Myocyte (in vitro differentiated cells): Measurements from ENCODE around the gene SIRT3. TPM values are rescaled to one million over a fixed set of nuclear protein-coding genes. Genes with fewer than 3 reads are reported as not detected.
A peak's percentile ranks its signal among the peaks of the same experiment; 100 is the strongest.

Experiments used
- DNase-seq: peaks from one replicate; pipeline ENCODE4 v3.0.0-alpha.2; 2012; ENCODE audit warnings: low read depth
- total RNA-seq: library from RNA; depleted of rRNA; stranded (reverse); fragments of >200 nt; gene quantifications from 2 replicates; pipeline ENCODE4 v1.2.3, GENCODE V29; 2014

Gene SIRT3
- total RNA-seq, 1 donor from 2014 or later, result 9.4 TPM

DNA sequence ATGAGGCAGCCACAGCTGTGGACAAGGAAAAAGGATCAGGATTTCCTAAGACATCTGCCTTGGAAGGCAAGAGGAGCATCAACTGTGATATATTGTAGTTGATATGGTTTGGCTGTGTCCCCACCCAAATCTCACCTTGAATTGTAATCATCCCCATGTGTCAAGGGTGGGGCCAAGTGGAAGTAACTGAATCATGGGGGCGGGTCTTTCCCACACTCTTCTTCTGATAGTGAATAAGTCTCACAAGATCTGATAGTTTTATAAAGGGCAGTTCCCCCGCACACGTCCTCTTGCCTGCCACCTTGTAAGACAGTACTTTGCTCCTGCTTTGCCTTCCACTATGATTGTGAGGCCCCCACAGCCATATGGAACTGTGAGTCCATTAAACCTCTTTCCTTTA, 18.4 kb downstream of the SIRT3 start:
- no peak for DNase-seq

DNA sequence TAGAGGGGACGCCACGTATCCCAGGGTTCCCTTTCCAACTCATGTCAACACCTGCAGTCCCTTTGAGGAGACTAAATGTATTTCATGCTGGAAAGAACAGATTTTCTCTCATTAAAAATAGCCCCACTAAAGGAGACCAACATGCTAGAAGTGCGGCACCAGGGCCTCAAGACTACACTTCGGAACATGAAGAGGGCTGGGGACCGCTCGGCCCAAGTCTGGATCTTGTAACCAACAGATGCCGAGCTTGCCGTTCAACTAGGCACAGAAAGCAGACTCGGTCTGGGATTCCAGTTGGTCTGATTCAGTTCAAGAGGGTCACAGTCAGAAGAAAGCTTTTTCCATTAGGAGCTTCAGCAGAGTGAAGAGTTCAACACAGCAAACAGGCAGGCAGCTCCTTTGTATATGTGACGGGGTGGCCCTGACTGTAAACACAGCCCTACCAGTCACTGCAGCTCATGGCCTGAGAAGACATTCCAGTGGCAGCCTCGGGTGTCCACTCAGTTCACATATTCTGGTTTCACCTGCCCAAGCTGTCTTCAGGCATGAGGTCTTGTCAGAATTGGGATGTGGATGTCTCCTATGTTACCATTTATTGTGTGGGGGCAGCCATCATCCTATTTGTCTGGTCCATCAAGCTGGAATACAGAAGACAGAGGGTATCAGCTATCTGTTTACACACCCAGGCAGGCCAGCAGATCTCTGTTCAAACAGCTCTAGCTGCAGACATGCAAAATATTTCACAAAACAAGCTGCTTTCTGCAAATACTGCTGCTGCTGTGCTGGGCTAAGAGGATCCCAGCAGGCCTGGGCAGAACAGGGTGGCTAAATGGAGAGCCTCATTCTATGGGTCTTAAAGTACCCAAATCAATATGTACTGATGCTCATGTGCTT, 19.8 kb downstream of the SIRT3 start:
- DNase-seq, result no peak

DNA sequence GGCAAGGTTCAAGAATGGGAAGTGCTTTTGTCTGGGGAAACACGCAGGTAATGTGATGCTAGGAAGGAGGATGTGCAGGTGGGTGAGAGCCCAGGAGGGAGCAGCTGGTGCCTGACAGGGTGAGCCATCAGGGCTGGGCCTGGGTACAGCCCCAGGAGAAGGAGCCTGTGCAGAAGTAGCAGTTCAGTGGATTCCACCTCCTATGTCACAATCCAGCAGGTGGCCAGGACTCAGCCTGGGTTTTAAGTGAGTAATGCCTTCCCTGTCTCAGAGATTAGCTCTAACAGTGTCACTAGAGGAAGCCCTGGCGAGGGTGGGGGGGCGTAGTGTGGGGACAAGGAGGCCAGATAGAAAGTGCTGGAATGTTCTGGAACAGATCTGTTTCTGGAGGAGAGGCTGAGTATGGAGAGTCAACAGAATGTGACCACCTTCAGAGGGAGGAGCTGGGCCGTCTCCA, 20.5 kb downstream of the SIRT3 start:
- DNase-seq, result no peak

DNA sequence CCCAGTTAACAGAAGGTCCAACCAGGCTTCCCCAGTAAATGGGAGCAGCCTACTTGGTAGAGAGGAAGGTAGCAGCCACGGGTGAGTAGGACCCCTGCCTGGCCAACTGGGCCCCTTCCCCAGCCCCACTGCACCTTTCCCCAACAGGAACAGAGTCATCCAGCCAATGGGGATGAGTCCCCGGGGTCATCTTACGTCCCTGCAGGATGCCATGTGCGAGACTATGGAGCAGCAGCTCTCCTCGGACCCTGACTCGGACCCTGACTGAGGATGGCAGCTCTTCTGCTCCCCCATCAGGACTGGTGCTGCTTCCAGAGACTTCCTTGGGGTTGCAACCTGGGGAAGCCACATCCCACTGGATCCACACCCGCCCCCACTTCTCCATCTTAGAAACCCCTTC, 22.1 kb downstream of the SIRT3 start:
- no peak for DNase-seq

DNA sequence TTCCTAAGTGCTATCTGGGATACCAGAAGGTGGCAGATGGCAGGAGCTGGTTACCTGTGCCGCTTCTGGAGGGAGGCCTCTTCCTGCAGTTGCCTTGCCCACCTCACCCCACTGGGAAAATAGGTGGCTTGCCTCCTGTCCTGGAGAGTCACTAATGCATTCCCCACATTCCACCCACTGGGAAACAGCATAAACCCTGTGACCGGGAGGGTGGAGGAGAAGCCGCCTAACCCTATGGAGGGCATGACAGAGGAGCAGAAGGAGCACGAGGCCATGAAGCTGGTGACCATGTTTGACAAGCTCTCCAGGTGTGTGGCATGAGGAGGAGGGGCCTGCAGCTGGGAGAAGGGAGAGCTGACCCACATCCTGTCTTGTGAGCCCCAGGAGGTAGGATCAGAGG, 23.0 kb downstream of the SIRT3 start:
- no peak for DNase-seq

DNA sequence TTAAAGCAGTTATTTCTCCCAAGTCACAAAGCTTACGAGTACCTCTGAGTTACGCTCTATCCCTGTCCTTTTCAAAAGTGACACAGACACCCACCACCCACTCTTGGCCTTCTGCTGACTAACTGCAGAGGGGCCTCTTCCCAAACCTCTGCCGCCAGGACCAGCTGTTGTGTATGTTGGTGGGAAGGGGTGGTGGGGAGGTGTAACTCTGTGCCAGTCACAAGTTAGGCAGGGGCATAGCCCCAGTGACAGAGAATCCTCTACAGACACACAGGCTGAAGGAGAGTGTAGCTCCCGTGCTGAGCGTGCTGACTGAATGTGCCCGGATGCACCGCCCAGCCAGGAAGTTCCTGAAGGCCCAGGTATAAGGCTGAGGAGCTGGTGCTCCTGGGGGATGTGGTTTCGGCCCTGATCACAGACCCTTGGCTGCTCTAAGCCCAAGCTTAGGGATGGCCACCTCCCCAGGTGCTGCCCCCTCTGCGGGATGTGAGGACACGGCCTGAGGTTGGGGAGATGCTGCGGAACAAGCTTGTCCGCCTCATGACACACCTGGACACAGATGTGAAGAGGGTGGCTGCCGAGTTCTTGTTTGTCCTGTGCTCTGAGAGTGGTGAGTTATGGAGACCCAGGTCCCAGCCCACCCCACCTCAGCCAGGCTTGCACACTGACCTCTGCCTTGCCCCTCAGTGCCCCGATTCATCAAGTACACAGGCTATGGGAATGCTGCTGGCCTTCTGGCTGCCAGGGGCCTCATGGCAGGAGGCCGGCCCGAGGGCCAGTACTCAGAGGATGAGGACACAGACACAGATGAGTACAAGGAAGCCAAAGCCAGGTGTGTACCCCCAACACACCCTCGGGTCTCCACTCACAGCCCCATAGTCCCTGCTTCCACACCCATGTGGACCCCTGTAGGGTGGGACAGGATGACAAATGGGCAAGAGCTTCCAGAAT, 23.7 kb downstream of the SIRT3 start:
- DNase-seq, result no peak

DNA sequence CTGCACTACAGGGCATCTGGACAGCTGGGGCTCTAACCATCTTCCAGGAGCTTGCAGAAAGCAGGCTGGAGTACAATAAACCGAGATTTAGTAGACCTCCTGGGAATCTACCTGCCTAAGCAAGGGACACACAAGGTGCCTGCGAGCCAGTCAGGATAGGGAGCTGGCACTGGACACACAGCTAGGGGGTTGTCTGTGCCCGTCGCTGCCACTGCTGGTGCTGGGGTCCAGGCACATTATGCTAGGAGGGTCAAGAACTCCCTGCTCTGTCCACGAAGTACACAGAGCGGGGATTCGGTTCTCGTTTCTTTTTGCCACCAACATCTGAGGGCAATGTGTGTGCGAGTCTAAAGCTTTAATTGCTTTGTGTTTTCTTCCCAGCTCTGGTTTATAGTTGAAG, 24.4 kb downstream of the SIRT3 start:
- DNase-seq, result no peak

DNA sequence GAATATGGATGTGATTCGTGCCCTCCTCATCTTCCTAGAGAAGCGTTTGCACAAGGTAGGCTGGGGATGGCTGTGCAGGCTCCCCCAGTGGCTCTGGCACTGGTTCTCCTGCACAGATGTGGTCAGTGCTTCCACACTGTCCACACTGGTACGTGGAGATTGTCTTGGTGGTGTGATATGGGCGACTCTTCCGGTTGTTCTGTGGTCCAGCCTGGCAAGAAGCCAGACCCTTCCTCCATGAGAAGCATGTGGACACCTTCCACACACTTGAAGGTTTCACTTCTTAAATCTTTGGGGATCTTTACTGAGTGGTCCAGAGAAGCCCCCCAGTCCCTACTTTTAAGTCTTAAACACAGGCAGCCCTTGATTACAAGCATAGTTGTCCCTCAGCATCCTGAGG, 24.8 kb downstream of the SIRT3 start:
- DNase-seq, result no peak

DNA sequence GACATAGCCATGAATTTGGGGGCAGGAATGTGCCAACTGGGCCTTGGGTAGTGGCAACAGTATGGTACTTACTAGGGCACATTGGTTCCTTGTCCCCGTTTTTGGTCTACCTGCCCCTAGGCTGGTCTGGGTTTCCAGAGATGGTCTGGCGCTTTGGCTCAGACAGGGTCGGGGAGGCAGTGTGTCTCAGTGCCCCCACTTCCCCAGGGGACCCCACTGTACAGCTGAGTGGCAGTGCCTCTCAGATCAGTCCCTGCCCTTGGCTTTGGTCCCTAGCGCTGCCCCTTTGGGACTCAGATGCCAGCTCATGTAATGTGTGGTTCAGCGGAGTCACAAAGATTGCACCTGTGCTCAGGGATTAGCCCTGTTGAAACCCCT, 25.4 kb downstream of the SIRT3 start:
- DNase-seq, result no peak

DNA sequence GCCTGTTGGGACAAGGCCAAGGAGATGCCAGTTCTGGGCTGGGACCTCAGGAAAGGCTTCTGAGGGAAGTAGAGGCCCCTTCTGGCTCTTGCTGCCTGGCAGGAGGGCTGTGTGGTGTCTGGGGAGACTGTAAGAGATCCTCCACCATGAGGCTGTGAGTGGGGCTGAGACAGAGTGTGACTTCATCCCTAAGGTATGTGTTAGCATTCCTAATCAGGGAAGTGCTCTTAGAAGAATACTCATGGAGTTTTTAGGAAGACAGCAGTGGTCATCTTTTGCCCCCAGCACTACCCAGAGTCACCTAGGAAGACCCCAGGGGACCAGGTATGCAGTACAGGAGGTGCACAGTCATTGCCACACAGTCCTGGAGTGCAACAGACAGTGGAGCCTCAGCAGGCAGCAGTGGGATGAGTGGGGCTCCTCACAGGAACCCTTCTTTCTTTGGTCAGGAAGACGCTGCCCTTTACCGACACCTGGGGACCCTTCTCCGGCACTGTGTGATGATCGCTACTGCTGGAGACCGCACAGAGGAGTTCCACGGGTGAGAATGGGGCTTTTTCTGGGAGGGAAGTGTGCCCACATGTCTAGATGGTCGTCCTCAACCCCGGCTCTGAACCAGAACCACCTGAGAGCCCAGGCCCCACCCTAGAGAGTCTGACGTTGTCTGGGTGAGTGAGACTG, 25.9 kb downstream of the SIRT3 start:
- peak; percentile 71 for DNase-seq

DNA sequence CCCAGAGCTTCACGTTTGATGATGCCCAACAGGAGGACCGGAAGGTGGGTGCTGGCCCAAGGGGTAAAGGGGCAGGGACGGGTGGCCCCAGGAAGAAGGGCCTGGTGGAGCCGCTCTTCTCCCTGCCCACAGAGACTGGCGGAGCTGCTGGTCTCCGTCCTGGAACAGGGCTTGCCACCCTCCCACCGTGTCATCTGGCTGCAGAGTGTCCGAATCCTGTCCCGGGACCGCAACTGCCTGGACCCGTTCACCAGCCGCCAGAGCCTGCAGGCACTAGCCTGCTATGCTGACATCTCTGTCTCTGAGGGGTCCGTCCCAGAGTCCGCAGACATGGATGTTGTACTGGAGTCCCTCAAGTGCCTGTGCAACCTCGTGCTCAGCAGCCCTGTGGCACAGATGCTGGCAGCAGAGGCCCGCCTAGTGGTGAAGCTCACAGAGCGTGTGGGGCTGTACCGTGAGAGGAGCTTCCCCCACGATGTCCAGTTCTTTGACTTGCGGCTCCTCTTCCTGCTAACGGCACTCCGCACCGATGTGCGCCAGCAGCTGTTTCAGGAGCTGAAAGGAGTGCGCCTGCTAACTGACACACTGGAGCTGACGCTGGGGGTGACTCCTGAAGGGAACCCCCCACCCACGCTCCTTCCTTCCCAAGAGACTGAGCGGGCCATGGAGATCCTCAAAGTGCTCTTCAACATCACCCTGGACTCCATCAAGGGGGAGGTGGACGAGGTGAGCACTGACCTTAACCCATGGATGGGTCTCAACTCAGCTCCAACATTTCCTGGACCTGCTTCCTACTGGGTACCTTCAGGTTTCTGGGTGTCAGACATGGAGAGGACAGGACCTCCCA, 26.6 kb downstream of the SIRT3 start:
- DNase-seq, result no peak

DNA sequence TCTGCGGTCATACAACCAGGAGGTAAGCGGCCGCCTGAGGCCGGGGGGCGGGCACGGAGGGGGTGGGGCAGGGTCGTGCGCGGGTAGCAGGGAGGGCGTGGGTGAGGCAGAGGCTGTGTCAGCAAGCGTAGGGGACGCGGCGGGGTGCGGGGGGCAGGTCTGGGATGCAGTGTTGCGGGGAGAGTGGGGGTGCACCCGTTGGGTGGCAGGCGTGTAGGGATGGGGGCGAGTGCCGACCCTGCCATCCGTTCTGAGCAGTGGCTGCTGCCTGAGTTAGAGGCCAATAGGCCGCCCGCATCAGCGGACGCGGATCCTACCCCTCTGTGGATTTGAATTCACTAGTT, 27.3 kb downstream of the SIRT3 start:
- DNase-seq, result no peak

DNA sequence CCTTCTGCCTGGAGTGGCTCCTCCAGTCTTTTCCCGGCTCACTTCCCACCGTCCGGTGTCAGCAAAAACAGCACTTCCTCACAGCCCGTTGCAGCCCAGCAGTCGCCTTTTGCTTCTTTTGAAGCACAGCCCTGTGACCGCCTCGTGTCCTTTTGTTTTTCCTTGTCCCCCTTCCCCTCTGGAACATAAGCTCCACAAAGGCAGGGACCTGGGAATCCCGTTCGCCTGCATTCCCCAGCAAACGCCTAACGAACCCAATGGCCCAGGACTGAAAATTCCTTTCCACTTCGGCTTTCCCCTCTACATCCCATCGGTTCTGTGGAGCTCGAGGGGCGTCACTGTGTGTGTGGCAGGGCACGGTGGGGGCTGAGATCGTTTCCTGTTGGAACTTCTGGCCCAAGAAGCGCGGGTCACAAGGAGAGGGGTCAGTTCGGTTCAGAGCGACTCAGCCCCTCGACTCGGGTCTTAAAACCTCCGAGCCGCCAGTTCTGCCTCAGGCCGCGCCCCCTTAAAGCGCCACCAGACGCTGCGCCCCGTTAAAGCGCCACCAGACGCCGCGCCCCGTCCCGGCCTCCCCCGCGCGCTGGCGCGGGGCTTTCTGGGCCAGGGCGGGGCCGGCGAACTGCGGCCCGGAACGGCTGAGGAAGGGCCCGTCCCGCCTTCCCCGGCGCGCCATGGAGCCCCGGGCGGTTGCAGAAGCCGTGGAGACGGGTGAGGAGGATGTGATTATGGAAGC, 27.8 kb downstream of the SIRT3 start:
- DNase-seq, result peak; percentile 84

DNA sequence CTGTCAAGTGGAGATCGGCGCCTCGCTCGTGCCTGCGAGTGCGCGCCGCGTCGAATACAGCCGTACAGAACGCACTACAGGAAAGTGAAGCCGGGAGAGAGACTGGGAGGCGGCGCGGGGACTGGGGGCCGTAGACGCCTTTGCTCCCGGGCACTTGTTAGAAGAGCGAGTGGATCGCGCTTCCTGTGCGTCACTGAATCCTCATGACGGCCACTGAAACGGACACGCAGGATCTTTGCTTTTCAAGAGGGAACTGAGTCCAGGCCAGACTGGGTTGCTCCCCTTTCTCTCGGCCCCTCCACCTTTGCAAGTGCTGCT, 28.3 kb downstream of the SIRT3 start:
- no peak for DNase-seq

DNA sequence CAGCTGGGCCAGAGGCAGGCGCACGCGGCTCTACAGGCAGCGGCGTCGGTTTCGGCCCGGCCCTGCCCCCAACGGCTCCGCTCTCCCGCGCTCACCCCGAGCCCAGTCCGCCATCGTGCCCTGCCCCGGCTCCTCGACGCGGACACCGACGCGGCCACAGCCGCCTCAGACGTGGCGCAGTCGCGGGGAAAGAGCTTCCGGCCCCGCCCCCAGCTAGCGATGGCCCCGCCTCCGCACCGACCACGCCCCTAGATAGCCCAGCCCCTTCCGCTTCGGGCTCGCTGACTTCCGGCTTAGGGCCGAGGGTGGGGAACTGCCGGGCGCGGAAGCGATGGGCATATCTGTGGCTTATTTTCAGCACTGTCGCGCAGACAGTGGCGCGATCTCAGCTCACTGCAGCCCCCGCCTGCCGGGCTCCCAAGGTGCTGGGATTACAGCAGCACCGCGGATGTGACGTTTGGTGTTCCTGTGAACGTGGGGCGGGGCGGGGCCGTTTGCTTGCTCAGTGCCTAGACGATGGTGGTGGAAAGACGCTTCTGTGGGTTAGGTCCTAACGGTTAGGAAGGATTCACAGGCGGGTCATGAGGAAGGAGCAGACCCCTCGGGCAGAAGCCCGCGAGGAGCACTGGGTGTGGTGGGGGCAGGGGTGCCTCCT, 28.8 kb downstream of the SIRT3 start, which contains the start of the genes BET1L and RIC8A:
TSS of gene BET1L (minus strand) at position 192 of the 655 bp plus-strand sequence. CDS start at position 114, 78 bp downstream.
TSS of gene RIC8A (plus strand) at position 501 of the 655 bp plus-strand sequence. CDS start 1,147 bp downstream, outside the sequence.
- peak; percentile 98 for DNase-seq

DNA sequence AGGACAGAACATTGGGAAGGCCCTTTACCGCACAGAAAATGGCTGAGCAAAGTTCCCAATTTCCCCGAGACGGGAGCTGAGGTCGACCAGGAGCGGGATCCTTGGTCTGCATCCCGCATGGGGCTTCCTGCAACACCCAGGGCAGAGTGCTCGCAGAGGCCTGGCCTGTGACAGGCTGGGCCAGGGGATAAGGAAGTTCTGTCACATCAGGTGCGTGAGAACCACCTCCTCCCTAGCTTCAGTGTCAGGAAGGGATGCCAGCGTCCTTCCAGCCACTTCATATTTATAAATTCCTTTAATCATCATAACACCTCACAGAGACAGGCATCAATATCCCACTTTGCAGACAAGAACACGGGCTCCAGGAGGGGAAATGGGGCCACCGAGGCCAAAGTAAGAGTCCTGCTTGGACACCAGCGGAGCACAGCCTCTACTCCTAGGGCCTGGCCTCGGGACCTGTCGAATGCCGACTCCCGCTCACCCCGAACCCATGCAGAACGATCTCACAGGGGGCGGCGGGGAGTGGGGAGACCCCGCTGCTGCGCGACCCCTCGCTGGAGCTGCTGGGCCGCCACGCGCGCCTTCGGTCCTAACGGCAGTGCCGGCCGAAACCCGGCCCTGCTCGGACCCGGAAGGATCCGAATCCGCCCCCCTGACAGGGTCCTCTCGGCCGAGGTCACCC, 29.5 kb downstream of the SIRT3 start:
- DNase-seq, result no peak

DNA sequence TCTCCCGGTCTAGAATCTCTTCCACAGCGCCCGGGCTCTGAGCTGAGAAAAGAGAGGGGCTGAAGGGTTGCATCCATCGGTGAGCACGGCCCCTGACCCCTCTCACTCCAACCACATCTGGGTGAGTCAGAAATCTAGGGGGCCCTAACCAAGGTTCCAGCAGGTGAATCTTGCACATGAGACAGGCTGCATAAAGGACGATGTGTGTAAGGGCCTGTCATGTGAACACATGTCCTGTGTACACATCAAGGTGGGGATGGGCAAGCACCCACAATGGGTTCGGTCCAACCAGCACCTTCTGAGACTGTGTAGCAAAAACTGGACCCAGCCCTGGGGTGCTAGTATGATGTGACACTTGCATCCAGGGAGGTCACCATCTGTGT, 30.1 kb downstream of the SIRT3 start:
- no peak for DNase-seq

DNA sequence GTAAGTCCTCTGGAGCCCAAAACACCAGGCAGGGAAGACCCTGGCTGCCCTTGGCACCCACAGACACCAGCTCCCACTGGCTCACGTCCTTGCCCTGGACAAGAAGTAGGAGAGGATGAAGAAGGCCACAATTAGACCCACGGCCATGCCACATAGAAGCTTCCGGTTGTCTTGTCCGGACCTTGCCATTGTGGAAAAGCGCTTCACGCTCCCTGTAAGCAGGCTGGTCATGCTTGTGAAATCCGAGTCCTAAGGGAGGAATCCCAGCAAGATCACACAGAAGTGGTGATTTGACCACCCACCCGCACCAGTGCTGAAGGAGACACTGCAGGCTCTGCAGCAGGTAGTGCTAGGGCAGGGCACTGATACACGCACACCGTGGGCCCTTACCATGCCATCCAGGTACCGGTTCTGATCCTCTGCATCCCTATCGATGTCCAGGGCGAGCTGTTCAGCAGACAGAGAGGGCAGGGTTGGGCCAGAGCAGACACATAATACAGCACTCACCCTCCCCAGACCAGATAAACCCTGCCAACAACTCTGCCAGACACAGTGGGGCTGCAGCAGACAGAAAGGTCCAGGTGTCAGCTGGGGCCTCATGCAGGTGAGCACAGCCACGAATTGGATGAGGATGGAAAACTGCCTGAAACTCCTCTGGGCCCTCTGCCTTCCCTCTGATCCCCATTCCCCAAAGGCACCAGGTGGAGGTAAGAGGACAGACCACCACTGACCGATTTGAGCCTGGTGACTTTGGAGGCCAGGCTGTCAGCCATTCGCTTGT, 30.7 kb downstream of the SIRT3 start:
- no peak for DNase-seq
